ACC112 (cell line): ENCODE results near the gene ALAD.
A peak's percentile ranks its signal among the peaks of the same experiment; 100 is the strongest.
"Not testable (repeated sequence)": the region's sequence is repeated elsewhere in the genome, so short reads cannot be mapped to it uniquely, and the experiment has no call there.

Source experiments
- H2AFZ ChIP-seq: fragments of 200-600 bp; sonication (generic); one replicate; pipeline ENCODE4 v1.6.0; 2017; ENCODE audit warnings: antibody characterized with exemption, low read length; ENCODE audit not compliant: unreplicated experiment
- H3K27ac ChIP-seq: fragments of 200-600 bp; sonication (generic); 2 replicates; pipeline ENCODE4 v1.5.1; 2014; ENCODE audit warnings: low read depth, mild to moderate bottlenecking, antibody characterized with exemption, low read length, moderate library complexity
- H3K27me3 ChIP-seq: fragments of 200-600 bp; sonication (generic); 2 replicates; pipeline ENCODE4 v1.6.1; 2014; ENCODE audit warnings: mild to moderate bottlenecking, antibody characterized with exemption, low read length, moderate library complexity, mixed read lengths; ENCODE audit not compliant: insufficient read depth
- H3K36me3 ChIP-seq: fragments of 200-600 bp; sonication (generic); 2 replicates; pipeline ENCODE4 v1.6.1; 2016; ENCODE audit warnings: mild to moderate bottlenecking, antibody characterized with exemption, low read length, moderate library complexity, mixed read lengths; ENCODE audit not compliant: insufficient read depth
- H3K4me1 ChIP-seq: fragments of 200-600 bp; sonication (generic); one replicate; pipeline ENCODE4 v1.6.1; 2016; ENCODE audit warnings: low read length, mixed read lengths; ENCODE audit not compliant: insufficient read depth, unreplicated experiment, control insufficient read depth
- H3K4me3 ChIP-seq: fragments of 200-600 bp; sonication (generic); 2 replicates; pipeline ENCODE4 v1.5.1; 2014; ENCODE audit warnings: mild to moderate bottlenecking, low read depth, low read length
- H3K79me2 ChIP-seq: fragments of 200-600 bp; sonication (generic); one replicate; pipeline ENCODE4 v1.6.0; 2016; ENCODE audit warnings: low read length; ENCODE audit not compliant: control insufficient read depth, unreplicated experiment, insufficient read depth

ALAD gene

GRCh38 chr9:113386571-113387393 lies 14.3 kb downstream of the ALAD start:
- no peaks in the 10 kb centered on the region for H3K27me3 ChIP-seq
- H3K79me2 ChIP-seq, result no peaks in the 10 kb centered on the region
- H3K4me3 ChIP-seq, result no peak overlapping the region
- no peaks in the 10 kb centered on the region for H3K36me3 ChIP-seq
- no peaks in the 10 kb centered on the region for H3K4me1 ChIP-seq
- H2AFZ ChIP-seq, result no peak overlapping the region
- H3K27ac ChIP-seq, result no peak overlapping the region

DNA sequence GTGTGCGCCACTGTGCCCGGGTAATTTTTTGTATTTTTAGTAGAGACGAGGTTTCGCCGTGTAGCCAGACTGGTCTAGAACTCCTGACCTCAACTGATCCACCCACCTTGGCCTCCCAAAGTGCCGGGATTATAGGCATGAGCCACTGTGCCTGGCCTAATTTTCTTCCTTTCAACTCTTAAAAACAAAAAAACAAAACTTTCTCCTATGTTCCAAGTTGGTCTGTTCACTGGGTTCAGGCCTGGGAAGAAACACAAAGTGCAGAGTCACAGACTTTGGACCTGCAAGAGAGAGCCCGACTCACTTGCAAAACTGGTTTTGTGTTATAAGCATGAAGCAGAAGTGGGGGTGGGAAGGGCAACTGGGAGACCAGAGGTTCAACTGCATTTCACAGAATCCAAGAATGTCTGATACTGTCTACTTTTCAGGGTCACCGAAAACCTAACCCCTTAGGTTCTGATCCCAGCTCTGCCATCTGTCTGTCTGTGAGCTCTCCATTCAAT lies 19.1 kb downstream of the ALAD start:
- Histone ChIP-seq H3K27me3 (no peaks in the 10 kb centered on the region), H3K79me2 (no peaks in the 10 kb centered on the region), H3K4me1 (no peaks in the 10 kb centered on the region), H3K27ac (no peak overlapping the region), H2AFZ (no peak overlapping the region), H3K36me3 (no peaks in the 10 kb centered on the region), H3K4me3 (no peak overlapping the region)

DNA sequence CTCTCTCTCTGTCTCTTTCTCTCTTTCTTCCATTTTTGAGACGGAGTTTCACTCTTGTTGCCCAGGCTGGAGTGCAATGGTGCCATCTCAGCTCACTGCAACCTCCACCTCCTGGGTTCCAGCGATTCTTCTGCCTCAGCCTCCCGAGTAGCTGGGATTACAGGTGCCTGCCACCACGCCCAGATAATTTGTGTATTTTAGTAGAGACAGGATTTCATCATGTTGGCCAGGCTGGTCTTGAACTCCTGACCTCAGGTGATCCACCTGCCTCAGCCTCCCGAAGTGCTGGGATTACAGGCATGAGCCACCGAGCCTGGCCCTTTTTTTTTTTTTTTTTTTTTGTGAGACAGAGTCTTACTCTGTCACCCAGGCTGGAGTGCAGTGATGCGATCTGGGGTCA lies 19.6 kb downstream of the ALAD start:
- H3K79me2 ChIP-seq, H2AFZ ChIP-seq, H3K4me1 ChIP-seq, H3K36me3 ChIP-seq, H3K27ac ChIP-seq, H3K27me3 ChIP-seq, H3K4me3 ChIP-seq: not testable (repeated sequence)

- Histone ChIP-seq H3K27me3 (no peaks in the 10 kb centered on the region), H3K4me1 (no peaks in the 10 kb centered on the region), H2AFZ (no peak overlapping the region), H3K4me3 (no peak overlapping the region), H3K36me3 (no peaks in the 10 kb centered on the region), H3K79me2 (no peaks in the 10 kb centered on the region), H3K27ac (no peak overlapping the region)
These were observed 20.2 kb downstream of the ALAD start for GRCh38 chr9:113380869-113381378.

DNA sequence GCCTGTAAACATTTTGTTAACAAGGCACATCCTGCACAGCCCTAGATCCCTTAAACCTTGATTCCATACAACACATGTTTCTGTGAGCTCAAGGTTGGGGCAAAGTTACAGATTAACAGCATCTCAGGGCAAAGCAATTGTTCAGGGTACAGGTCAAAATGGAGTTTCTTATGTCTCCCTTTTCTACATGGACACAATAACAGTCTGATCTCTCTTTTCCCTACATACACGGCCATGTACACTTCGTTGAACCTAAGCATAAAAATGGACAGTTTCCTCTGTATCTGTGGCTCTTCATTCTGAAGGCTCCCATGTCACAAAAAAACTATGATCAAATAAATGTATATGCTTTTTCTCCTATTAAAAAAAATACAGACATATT lies 21.3 kb downstream of the ALAD start:
- not testable (repeated sequence) for H3K36me3 ChIP-seq, H3K27ac ChIP-seq, H2AFZ ChIP-seq, H3K79me2 ChIP-seq, H3K27me3 ChIP-seq, H3K4me1 ChIP-seq, H3K4me3 ChIP-seq

GRCh38 chr9:113379094-113379828 lies 21.8 kb downstream of the ALAD start:
- H3K79me2 ChIP-seq, H3K4me3 ChIP-seq, H2AFZ ChIP-seq, H3K36me3 ChIP-seq, H3K27me3 ChIP-seq, H3K4me1 ChIP-seq, H3K27ac ChIP-seq: not testable (repeated sequence)

DNA sequence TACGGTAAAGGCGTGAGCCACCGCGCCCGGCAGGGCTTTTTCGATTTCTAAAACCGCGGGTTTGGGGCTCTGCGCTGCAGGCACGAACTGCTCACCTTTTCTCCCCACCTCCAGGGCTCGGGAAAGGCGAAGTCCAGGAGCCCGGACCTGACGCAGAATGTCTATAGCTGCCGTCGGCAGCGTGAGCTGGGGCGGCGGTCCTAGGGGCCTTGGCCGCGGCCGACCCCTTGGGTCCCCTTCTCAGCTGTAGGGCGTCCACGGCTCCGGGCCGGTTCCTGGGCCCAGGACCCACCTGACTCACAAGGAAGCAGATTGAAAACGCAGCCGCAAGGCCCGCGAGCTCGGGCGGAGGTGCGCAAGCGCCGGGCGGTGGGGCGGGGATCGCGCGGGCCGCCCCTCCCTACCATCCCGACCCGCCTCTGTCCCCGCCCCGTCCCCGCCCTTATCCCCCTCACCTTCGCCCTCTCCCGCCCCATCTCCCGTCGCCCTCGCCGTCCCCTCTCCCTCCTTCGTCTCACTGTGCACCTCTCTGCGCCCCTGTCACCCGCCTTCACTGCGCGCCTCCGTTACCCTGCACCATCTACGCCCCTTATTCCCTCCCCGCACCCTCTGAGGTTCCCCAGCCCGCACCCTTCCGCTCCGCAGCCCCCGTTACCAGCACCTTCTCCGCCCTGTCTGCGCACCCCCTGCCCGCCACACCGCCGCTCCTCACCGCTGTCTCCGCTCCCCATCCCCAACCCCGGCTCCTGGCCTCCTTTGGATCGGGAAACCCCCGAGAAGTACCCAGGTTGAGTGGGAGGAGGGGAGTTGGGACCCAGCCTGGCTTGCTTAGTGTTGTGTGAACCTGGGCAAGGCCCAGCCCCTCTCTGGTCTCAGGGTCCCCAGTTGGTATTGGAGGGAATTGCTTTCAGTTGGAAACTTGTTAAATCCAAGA lies 24.2 kb downstream of the ALAD start, which contains the start of gene HDHD3:
Gene HDHD3 (minus strand): TSS at position 353 of the 934 bp plus-strand sequence. CDS start 2,632 bp downstream, outside the sequence.
- H3K27me3 ChIP-seq, result no peaks in the 10 kb centered on the region
- peaks cover 6% of the 10 kb centered on the region for H3K4me1 ChIP-seq
- H2AFZ ChIP-seq, result peak within 1 kb of the TSS; percentile 83
- H3K4me3 ChIP-seq, result peak within 1 kb of the TSS; percentile 89
- no peak within 1 kb of the TSS for H3K27ac ChIP-seq
- H3K36me3 ChIP-seq, result peaks cover 10% of the 10 kb centered on the region; the same call in 1 of the 2 replicates
- no peaks in the 10 kb centered on the region for H3K79me2 ChIP-seq

GRCh38 chr9:113375057-113376023 lies 25.7 kb downstream of the ALAD start:
- peak overlapping the region; percentile 89 for H3K4me3 ChIP-seq

GRCh38 chr9:113373676-113374392 lies 27.2 kb downstream of the ALAD start:
- Histone ChIP-seq H3K27ac (no peak overlapping the region), H3K36me3 (peaks cover 10% of the 10 kb centered on the region; the same call in 1 of the 2 replicates), H3K27me3 (no peaks in the 10 kb centered on the region), H3K4me3 (no peak overlapping the region), H3K79me2 (no peaks in the 10 kb centered on the region), H2AFZ (no peak overlapping the region), H3K4me1 (peaks cover 6% of the 10 kb centered on the region)

More at GRCh38 chr9:113375057-113376023, 25.7 kb downstream of the ALAD start:
- H3K4me1 ChIP-seq, result peaks cover 6% of the 10 kb centered on the region
- H2AFZ ChIP-seq, result no peak overlapping the region
- peaks cover 10% of the 10 kb centered on the region; the same call in 1 of the 2 replicates for H3K36me3 ChIP-seq
- H3K79me2 ChIP-seq, result no peaks in the 10 kb centered on the region
- H3K27ac ChIP-seq, result no peak overlapping the region
- H3K27me3 ChIP-seq, result no peaks in the 10 kb centered on the region
